HL-60/S4 treated with phorbol 12-myristate 13-acetate at 8.2 ng/mL for 4 days and 3 days (cell line): ENCODE measurements around the gene VMP1.
"Not testable (repeated sequence)": the region's sequence is repeated elsewhere in the genome, so short reads cannot be mapped to it uniquely, and the experiment has no call there.

ENCODE experiments used
- in situ Hi-C: fragments of 300-500 bp; cut with MboI; formaldehyde crosslinking; loops from 2 replicates; pipeline ENCODE4 v1.15.0; 2022; ENCODE audit warnings: low sequenced_read_pairs

The VMP1 gene

DNA sequence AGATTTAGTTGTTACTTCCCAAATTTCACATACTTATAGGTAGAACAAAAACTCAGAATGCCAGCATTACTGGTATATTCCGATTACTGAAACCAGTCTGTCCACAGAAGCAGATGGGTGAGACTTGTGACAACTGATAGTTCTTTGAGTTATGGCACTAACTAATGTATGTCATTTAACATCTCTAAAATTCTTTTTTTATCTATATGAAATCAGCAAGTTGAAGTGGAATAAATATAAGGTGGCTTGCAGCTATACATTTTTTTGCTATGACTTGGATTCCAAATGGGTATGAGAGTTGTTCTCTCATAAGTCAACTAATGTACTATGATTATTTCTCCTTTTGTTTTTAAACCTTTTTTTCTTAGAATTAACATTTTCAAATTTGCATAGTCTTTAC lies 69.1 kb downstream of the VMP1 start:
- in situ Hi-C loops, result no loop called here

DNA sequence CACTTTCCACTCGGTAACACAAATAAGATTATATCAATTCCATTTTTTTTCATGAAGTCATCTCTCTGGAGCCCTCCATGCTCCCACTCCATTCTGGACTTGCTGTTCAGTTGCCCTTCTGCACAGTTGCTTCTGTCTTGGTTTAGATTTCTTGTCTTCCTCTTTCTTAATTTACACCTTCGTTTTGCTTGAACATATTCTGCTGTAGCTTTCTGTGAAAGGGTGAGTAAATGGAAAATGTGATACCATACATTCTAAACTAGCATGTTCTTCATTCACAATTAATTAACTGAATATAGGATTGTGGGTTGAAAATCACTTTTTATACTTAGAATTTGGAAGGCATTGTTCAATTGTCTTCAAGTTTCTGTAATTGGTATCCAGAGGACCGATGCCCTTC lies 69.6 kb downstream of the VMP1 start:
- in situ Hi-C loops, result no loop called here

DNA sequence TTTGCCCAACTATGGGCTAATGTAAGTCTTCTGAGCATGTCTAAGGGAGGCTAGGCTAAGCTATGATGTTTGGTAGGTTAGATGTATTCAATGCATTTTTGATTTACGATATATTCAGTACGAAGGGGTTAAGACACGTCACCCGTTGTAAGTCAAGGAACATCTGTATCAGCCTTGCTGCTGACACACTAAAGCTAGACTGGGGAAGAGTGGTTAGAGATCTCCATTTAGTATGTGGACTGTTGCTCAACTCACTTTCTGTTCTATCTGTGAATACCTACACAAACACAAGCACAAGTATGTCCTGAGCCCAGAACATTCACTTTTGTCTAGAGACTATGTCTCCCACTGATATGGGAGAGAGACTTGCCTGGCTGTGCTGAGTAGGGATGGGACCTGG lies 71.5 kb downstream of the VMP1 start:
- in situ Hi-C loops, result no loop called here

DNA sequence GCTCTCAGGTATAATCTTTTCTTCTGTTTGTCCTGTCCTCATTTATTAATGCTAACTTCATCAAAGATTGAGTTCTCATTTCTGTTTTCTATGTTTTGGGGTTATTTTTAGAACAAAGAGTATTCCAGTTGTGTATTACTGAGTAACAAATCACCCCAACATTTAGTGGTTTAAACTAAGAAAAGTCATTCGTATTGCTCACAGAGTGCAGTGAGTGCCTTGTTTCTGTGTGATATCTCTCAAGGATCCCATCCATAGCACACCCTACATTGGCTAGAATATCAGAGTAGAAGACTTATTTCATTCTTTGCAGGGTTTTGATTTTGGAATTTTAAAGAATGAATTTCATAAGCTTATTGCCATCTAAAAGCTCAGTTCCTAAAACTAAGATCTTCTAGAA lies 72.1 kb downstream of the VMP1 start:
- in situ Hi-C loops, result no loop called here

DNA sequence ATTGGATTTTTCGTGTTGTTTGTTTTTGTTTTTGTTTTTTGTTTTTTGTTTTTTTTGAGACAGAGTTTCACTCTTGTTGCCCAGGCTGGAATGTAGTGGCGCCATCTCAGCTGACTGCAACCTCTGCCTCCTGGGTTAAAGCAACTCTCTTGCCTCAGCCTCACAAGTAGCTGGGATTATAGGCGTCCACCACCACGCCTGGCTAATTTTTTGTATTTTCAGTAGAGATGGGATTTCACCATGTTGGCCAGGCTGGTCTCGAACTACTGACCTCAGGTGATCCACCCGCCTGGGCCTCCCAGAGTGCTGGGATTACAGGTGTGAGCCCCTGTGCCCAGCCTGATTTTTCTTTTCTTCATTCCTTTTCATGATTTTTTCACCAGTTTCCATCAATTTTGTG lies 73.1 kb downstream of the VMP1 start:
- in situ Hi-C loops, result not testable (repeated sequence)

DNA sequence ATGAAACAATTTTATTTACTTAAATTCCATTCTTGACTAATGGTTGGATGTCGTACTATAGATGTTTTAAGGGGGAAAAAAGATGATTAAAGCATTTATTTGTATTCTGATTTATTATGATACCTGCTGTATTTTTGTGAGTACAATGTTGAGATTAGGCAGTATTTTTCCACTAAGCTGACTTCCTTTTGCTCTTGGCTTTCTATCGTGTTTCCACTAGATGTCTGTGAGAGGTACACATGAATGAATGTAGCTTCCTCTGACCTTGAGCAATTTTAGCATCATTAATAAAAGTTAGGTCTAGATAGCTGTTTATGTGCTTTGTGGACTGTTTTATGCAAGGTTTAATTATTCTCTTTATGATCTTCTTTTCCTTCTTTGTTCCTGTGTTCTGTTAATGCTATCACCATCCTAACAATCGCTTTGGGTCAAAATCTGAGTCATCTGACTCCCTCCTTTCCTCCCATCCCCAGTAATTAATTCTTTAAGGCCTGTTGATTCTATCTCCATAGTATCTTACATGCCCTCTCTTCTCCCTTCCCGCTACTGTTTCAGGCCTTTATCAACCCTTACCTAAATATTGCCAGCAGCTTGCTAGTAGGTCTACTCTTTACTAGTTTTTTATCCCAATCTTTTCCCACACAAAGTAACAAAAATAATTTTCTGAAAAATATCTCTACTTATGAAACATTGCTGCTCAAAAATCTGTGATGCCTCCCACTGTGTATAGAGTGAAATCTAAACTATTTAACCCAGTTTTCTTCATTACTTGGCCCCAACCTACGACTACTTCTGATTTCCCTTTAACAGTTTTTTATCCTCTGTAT lies 76.0 kb downstream of the VMP1 start:
- in situ Hi-C loops, result no loop called here

DNA sequence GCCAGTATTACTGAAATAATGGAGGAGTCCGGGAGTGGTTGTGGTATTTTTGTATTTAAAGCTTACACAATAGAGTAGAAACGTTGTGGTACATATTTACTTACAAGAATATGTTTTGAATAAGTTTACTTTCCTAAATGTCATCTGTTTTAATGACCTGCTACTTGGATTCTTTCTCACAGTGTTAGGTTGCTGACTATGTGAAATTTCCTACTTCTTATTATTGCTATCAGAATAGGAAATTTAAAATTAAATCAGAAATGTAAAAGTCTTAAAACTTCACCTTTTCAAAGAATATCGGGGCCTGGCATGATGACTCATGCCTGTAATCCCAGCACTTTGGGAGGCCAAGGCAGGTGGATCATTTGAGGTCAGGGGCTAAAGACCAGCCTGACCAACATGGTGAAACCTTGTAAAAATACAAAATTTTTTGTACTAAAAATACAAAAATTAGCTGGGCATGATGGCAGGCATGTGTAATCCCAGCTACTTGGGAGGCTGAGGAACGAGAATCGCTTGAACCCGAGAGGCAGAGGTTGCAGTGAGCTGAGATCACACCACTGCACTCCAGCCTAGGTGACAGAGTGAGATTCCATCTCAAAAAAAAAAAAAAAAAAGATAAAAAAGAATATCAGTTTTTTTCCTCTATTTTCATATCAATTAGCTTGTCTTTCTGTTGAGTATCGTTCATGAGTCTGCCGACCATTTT lies 77.8 kb downstream of the VMP1 start:
- in situ Hi-C loops, result no loop called here

DNA sequence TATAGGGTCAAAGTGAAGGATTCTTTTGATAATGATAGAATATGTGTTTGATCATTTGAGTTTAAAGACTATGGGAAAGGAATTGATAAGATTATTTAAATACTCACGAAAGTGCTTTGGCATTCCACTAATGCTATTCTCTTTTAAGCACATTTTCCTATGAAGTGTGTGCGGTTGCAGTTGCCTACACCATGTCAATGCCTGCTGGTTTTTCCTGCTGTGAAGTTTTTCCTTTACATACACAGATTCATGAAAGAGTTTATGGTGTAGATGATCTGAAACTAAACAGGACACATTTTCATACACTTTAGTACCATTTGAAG lies 78.7 kb downstream of the VMP1 start:
- in situ Hi-C loops, result no loop called here

DNA sequence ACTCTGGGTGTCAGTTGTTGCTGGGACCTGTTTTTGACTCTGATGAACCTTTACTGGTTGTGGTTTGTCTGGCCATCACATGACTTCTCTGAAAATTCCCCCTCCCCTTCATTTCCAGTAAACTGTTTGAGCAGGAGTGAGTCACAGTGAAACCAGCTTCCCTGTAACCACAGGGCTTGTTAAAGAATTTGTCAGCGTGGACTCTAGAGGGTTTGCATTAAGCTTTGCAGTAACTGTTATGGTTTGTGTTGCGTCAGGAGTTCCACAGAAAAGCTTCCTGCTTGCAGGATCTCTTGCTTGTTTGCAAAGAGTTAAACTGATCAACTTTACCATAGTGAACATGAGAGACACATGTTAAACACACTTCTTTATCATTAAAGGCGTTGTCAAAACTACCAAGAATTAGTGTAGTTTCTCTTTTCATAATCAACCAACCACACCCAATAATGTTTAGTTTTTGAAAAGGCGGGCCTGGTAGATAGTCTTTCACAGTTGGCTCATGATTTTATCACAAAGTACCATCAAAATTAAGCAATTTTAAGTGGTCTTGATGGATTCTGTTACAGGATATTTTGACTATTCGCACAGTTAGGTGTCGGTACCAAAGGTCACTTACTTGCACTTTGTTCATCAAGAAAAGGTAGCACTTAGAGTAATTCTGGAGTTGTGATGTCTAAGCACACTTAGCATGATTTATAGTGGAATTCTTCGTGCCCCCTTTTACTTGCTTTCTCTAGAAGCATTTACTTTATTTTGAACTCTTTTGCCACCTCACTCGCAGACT lies 79.3 kb downstream of the VMP1 start:
- in situ Hi-C loops, result no loop called here

DNA sequence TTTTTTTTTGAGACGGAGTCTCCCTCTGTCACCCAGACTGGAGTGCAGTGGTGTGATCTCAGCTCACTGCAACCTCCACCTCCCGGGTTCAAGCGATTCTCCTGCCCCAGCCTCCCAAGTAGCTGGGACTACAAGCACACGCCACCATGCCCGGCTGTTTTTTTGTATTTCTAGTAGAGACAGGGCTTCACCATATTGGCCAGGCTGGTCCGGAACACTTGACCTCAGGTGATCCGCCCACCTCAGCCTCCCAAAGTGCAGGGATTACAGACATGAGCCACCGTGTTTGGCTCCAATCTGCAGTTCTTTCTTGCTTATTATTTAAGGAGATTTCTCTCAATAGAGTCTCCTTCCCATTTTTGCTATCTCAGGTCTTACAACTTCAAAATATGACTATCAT lies 82.4 kb downstream of the VMP1 start:
- in situ Hi-C loops, result not testable (repeated sequence)

DNA sequence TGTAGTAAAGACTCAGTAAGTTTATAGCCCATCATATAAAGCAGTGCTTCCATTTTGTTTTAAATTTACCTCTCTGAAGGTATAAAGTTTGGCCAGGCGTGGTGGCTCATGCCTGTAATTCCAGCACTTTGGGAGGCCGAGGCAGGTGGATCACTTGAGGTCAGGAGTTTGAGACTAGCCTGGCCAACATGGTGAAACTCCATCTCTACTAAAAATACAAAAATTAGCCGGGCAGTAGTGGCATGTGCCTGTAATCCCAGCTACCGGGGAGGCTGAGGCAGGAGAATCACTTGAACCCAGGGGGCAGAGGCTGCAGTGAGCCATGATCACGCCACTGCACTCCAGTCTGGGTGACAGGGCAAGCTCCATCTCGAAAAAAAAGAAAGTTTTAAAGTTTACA lies 83.0 kb downstream of the VMP1 start:
- in situ Hi-C loops, result not testable (repeated sequence)

DNA sequence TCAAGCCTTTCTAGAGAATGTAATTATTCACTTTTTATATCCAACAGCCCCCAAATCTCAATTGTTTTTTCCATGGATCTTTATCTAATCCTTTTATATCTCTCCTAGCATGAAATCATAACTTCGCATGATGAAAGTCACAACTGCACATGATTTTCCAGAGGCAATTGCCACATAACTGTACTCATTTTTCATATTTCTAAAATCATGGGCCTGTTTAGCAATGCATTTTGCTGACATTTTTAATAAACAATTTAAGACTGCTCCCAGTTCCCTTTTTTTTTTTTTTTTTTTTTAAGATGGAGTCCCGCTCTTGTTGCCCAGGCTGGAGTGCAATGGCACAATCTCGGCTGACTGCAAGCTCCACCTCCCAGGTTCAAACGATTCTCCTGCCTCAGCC lies 83.5 kb downstream of the VMP1 start:
- in situ Hi-C loops, result no loop called here

DNA sequence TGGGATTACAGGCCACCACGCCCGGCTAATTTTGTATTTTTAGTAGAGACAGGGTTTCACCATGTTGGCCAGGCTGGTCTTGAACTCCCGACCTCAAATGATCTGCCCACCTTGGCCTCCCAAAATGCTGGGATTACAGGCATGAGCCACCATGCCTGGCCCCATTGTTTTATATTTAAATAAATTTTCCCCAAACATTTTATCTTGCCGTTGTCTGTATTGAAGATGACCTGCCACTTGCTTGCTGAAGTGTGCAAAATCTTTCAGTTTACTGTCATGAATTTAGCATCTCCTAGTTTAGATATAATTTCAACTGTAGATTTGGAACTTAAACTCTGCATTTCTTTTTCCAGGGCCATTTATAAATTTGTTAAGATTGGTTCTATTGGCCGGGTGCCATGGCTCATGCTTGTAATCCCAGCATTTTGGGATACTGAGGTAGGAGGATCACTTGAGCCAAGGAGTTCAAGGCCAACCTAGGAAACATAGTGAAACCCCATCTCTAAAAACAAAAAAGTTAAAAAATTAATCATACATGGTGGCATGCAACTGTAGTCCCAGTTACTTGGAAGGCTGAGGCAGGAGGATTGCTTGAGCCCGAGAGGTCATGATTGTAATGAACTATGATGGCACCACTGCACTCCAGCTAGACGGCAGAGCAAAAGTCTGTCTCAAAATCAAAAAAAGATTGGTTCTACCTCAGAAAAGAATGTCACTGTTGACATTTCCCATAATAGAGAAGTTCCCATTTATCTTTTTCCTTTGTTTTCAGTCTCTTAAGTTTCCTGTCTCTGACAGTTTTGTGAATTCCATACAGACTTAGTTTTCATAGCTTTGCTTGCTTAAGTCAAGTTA lies 84.4 kb downstream of the VMP1 start:
- in situ Hi-C loops, result no loop called here

DNA sequence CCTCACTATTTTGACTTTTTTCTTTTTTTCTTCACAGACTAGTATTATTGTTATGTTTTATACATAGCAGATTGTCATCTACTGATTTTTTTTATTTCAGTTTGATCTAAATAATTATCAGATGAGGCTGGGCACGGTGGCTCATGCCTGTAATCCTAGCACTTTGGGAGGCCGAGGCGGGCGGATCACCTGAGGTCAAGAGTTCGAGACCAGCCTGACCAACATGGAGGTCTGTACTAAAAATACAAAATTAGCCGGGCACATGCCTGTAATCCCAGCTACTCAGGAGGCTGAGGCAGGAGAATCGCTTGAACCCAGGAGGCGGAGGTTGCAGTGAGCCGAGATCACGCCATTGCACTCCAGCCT lies 85.0 kb downstream of the VMP1 start:
- in situ Hi-C loops, result not testable (repeated sequence)

DNA sequence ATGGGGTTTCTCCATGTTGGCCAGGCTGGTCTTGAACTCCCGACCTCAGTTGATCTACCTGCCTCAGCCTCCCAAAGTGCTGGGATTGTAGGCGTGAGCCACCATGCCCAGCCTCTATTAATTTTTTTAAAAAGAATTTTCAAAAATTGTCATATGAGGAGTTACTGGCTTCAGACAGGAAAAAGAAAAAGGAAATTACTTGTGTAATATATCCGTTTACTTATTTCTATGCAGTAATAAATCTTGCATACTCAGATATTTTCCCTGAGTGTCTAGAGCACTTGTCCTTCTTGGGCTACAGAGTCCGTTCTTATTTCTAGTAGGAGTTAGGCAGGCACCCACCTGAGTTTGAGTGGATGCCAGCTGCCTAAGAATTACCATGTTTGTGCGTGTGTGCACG lies 85.8 kb downstream of the VMP1 start:
- in situ Hi-C loops, result no loop called here

DNA sequence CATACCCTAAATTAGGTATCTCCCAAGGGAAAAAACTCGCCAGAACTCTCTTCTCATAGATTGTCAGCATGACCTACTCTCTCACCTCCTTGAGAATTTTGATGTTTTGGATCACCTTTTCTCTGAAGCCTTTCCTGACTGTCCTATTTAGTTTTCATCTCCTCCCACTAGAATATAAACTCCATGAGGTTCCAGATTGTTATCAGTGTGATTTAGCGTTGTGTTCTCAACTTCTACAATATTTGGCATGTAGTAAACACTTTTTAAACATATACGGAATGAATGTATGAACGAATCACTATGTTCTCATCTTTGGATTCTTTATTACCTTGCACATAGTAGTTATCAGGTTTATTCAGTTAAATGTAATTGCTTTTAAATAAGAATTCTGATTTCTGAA lies 88.7 kb downstream of the VMP1 start:
- in situ Hi-C loops, result no loop called here

DNA sequence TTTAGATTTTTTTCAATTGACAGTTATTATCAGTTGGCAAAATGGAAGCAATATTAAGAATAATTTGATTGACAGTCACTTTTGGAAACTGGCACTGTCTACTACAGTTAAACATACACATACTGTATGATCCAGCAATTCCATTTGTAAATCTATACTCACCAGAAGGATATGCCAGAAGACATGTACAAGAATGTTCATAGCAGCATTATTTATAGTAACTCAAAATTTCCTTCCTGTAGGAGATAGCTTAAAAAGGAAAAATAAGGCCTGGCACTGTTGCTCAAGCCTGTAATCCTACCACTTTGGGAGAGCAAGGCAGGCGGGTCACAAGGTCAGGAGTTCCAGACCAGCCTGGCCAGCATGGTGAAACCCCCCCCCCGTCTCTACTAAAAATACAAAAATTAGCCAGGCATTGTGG lies 89.3 kb downstream of the VMP1 start:
- in situ Hi-C loops, result no loop called here

DNA sequence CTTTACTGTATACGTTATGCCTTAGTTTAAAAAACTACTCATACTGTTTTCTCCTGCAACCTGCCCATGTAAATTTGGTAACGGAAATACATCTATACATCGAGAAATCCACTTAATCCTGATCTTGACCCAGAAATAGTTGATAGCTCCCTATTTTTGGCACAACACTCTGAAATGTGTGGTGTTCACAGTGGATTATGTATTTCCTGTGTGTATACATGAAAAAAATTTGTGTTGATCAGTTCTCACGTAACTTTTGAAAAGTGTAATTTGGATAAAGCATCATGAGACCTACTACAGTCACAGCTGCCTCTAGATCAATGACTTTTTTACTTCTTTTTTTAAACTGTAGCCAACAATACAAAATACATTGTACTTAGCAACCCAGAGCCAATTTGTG lies 90.7 kb downstream of the VMP1 start:
- in situ Hi-C loops, result no loop called here

DNA sequence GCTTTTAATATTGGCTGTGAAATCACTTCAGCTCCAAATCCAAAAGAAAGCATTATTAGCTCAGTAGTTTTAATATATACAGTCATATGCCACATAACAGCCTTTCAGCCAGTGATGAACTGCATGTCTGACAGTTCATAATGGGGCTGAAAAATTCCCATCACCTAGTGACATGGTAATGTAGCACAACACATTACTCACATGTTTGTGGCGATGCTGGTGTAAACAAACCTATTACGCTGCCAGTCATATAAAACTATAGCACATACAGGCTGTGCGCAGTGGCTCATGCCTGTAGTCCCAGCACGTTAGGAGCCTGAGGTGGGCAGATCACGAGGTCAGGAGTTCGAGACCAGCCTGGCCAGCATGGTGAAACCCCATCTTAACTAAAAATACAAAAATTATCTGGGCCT lies 93.1 kb downstream of the VMP1 start:
- in situ Hi-C loops, result no loop called here

DNA sequence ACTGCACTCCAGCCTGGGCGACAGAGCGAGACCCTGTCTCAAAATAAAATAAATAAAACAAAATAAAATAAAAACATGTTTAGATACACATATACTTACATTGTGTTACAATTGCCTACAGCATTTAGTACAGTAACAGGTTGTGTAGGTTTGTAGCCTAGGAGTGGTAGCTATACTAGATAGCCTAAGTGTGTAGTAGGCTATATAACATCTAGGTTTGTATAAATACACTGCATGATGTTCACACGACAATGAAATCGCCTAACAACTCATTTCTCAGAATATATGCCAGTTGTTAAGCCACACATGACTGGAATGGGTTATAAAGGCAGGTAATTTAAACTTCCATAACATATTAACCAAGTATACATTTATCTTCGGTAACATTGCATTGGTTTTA lies 94.7 kb downstream of the VMP1 start:
- in situ Hi-C loops, result no loop called here

DNA sequence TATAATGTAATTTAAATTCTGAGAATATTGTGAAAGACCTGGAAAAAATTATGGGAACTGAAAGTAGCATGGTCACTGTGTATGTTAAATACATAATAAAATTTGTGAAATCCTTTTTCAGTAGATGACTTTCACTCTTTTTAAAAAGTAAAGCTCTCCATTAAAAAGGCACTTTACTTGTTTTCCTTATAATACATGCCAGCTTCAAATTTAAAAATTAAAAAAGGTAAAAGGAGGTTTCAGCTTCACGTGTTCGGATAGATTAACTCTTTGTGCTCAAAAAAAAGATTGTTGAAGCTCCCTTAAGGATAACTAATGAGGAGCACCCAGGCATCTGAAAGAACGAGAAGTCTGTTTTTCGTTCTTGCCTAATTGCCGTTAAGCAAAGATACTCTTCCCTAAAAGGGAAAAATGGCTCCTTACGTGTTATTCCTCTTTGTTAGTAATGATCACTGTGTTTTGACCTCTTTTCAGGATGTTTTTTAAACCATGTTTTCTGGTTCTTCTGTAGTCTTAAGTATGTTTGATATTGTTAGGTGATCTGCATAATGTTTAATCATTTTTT lies 97.5 kb downstream of the VMP1 start:
- in situ Hi-C loops, result no loop called here
